Measurements from ENCODE around the gene CDC37L1. TPM values are rescaled to one million over a fixed set of nuclear protein-coding genes. Genes with fewer than 3 reads are reported as not detected.

Gene CDC37L1
- total RNA-seq, 4 donors from 2014 or later: 61.4 to 101 (median 84.7) TPM

DNA sequence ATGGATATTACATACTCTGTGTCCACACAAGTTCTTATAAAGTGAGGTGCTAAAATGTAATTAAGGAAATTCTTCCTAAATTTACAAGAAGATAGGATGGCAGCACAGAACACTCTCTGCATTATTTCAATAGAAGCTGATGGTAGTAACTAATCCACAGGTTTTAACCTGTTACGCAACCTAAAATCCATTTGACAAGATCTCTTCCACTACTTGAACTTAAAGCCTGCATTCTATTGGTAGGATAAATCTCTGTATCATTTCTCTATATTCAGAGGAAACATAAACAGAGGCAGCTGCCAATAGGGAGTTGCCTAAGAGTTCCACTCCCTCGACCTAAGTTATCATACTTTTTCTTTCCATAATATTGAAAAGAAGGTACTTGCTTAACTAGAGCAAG, 21.6 kb downstream of the CDC37L1 start:
- H3K4me3 ChIP-seq: no peak overlapping the region
- no peak for TF ChIP-seq POLR2AphosphoS5 (IDR thresholded peaks at IDR 0.05)
- TF ChIP-seq EP300 (IDR thresholded peaks at IDR 0.05): no peak
- no peak overlapping the region for H3K27ac ChIP-seq
- peaks cover 2 to 80% of the 10 kb centered on the region in 2 donors for H3K36me3 ChIP-seq
- 75 to 87% methylated on average over 2 of the region's 2 CpGs for WGBS, 2 donors (ENCODE audit: low coverage in 1 of 2)
- no peaks in the 10 kb centered on the region for H3K27me3 ChIP-seq
- peaks cover 0 to 20% (median 4%) of the 10 kb centered on the region in 3 donors for H3K4me1 ChIP-seq
- no peaks in the 10 kb centered on the region for H3K9me3 ChIP-seq
- ATAC-seq: no peak

DNA sequence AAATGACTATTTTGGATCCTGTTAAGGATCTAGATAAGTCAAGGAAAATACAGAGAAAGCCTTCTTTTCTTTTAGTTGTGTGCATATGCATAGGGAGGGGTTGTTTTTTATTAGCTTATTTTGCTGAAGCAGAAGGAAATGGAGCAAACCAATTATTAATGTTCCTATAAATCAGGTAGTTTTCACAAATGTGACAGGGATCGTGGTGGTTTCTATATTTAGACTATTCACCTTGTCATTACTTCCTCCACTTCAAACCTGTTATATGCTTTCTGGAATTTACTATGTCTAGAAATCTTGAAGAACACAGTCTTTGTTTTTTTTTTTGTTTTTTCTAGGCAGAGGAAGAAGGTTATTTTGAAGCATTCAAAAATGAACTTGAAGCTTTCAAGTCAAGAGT, 22.2 kb downstream of the CDC37L1 start:
- H3K27ac ChIP-seq: no peak overlapping the region
- peaks cover 0 to 14% (median 3%) of the 10 kb centered on the region in 3 donors for H3K4me1 ChIP-seq
- TF ChIP-seq EP300 (IDR thresholded peaks at IDR 0.05) (no peak), POLR2AphosphoS5 (IDR thresholded peaks at IDR 0.05) (no peak), POLR2A (IDR thresholded peaks at IDR 0.05) (no peak)
- TF ChIP-seq, protein P1, sequence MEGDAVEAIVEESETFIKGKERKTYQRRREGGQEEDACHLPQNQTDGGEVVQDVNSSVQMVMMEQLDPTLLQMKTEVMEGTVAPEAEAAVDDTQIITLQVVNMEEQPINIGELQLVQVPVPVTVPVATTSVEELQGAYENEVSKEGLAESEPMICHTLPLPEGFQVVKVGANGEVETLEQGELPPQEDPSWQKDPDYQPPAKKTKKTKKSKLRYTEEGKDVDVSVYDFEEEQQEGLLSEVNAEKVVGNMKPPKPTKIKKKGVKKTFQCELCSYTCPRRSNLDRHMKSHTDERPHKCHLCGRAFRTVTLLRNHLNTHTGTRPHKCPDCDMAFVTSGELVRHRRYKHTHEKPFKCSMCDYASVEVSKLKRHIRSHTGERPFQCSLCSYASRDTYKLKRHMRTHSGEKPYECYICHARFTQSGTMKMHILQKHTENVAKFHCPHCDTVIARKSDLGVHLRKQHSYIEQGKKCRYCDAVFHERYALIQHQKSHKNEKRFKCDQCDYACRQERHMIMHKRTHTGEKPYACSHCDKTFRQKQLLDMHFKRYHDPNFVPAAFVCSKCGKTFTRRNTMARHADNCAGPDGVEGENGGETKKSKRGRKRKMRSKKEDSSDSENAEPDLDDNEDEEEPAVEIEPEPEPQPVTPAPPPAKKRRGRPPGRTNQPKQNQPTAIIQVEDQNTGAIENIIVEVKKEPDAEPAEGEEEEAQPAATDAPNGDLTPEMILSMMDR (IDR thresholded peaks at IDR 0.05): no peak
- WGBS, 2 donors (ENCODE audit: low coverage in 1 of 2): 29 to 35% methylated on average over 1 of the region's 1 CpG
- H3K36me3 ChIP-seq: peaks cover 2 to 85% of the 10 kb centered on the region in 2 donors
- no peaks in the 10 kb centered on the region for H3K27me3 ChIP-seq
- no peak overlapping the region for H3K4me3 ChIP-seq
- ATAC-seq: no peak
- H3K9me3 ChIP-seq: no peaks in the 10 kb centered on the region

DNA sequence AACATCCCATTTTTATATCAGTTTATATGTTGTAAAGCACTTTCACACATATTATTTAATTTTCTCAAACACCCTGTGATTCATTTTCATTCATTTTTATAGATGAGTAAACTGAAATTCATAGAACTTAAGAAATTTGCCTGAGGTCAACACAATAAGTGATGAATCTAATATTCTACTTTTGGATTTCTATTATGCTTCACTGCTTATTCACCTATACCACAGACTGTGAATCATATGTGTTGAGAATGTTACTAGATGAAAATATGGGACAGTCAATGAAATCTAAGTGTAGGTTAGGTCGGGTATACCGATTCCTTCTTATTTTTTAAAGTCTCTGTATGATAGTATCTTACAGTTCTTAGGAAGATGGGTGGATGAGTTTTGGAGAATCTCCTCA, 24.8 kb downstream of the CDC37L1 start:
- no peak for ATAC-seq
- 91 to 96% methylated on average over 2 of the region's 2 CpGs for WGBS, 2 donors (ENCODE audit: low coverage in 1 of 2)
- H3K27ac ChIP-seq: no peak overlapping the region
- TF ChIP-seq EP300 (IDR thresholded peaks at IDR 0.05) (no peak), POLR2A (IDR thresholded peaks at IDR 0.05) (no peak), POLR2AphosphoS5 (IDR thresholded peaks at IDR 0.05) (no peak)
- TF ChIP-seq, protein P1 (IDR thresholded peaks at IDR 0.05): no peak
- no peak overlapping the region for H3K4me3 ChIP-seq
- H3K4me1 ChIP-seq: peaks cover 0 to 26% (median 0%) of the 10 kb centered on the region in 3 donors
- peaks cover 2 to 84% of the 10 kb centered on the region in 2 donors for H3K36me3 ChIP-seq
- no peaks in the 10 kb centered on the region for H3K27me3 ChIP-seq
- no peaks in the 10 kb centered on the region for H3K9me3 ChIP-seq

DNA sequence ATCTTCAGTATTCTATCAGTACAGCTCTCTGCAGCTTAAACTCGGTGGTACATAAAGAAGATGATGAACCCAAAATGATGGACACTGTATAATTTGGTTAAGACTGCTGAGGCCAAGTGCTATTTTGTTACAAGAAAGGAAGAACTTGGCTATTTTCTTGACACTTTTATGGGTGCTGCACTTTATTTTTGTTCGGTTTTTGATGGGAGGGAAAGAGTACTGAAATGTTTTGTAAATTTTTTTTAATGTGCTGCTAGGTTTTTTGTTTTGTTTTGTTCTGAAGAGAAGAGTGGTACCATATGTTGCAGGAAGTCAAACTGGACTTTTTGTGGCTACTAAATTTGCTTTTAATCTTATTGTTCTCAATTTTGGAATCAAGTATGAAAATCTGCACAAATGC, 26.7 kb downstream of the CDC37L1 start:
- peaks cover 2 to 82% of the 10 kb centered on the region in 2 donors for H3K36me3 ChIP-seq
- H3K27me3 ChIP-seq: no peaks in the 10 kb centered on the region
- TF ChIP-seq, protein P1 (IDR thresholded peaks at IDR 0.05): no peak
- H3K4me1 ChIP-seq: peaks cover 0 to 29% (median 0%) of the 10 kb centered on the region in 3 donors
- no peak overlapping the region for H3K4me3 ChIP-seq
- H3K9me3 ChIP-seq: no peaks in the 10 kb centered on the region
- WGBS, 2 donors (ENCODE audit: low coverage in 1 of 2): 55 to 59% methylated on average over 2 of the region's 2 CpGs
- H3K27ac ChIP-seq: peak overlapping the region in 1 of 4 donors; percentile 8
- ATAC-seq: no peak

DNA sequence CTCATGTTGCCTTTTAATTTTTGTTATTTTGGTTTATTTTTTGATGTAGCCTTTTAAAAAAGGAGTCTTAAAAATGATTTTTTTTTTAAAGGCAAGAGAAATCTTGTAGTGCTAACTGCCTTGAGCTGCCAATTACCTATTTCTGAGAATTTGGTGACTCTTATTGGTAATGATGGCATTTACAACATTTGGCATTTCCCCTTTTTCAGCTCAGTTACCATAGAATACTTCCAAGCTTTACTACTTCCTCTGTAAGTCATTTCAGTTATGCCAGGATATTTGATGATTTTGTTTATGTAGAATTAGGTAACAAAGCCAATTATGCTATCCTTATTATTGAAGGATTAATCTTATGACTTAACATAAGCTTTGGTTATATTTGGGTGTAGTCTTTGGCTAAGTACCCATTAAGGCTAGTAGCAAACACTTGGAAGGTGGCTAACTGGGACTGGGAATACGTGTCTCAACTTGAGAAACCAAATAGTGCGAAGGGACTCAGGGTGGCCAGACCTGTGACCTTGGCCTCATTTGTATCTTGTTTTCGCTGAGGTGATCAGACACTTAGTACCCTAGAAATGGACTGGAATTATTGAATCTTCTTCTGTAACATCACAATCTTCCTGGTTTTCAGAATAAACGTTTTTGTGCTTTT, 27.7 kb downstream of the CDC37L1 start:
- Histone ChIP-seq H3K36me3 (peaks cover under 1 to 79% of the 10 kb centered on the region in 2 donors), H3K27ac (peak overlapping the region in 1 of 4 donors; percentile 25), H3K27me3 (no peaks in the 10 kb centered on the region), H3K9me3 (no peaks in the 10 kb centered on the region), H3K4me1 (peaks cover 0 to 27% (median 0%) of the 10 kb centered on the region in 3 donors), H3K4me3 (no peak overlapping the region)
- 46 to 58% methylated on average over 4 of the region's 4 CpGs for WGBS, 2 donors (ENCODE audit: low coverage in 1 of 2)
- TF ChIP-seq, protein P1 (IDR thresholded peaks at IDR 0.05): no peak
- no peak for TF ChIP-seq POLR2A (IDR thresholded peaks at IDR 0.05)
- TF ChIP-seq EP300 (IDR thresholded peaks at IDR 0.05): no peak
- no peak for TF ChIP-seq POLR2AphosphoS5 (IDR thresholded peaks at IDR 0.05)
- no peak for ATAC-seq

All from gastroesophageal sphincter (tissue), 4 donors.